H1 (cell line): ENCODE data around the gene GALNT6. TPM values are rescaled to one million over a fixed set of nuclear protein-coding genes. Genes with fewer than 3 reads are reported as not detected.

Experiments used
- CTCF ChIA-PET: fragments of 300-600 bp; sonication (Branson Sonifier 250); formaldehyde crosslinking; loops from one replicate; lab custom pipeline; 2021; ENCODE audit not compliant: partially characterized antibody; lab: Charles Lee
- POLR2A ChIA-PET: fragments of 300-600 bp; sonication (Branson Sonifier 250); formaldehyde crosslinking; loops from one replicate; lab custom pipeline; 2021; ENCODE audit warnings: inconsistent platforms; ENCODE audit not compliant: partially characterized antibody; lab: Charles Lee
- DNase-seq, 2 experiments: peaks; one replicate each; pipeline versions ENCODE4 v3.0.0 to v3.0.0-alpha.2; 2010 to 2022; ENCODE audit warnings: low spot score in 2 of 2, low read depth in 1 of 2, mixed read lengths in 1 of 2
- FAIRE-seq: peaks from 2 replicates; lab custom pipeline; 2011; peaks lifted over from hg19 to GRCh38; lab: Jason Lieb, UNC
- H2AFZ ChIP-seq: 2 replicates; pipeline ENCODE4 v1.8.1; 2012; ENCODE audit warnings: low read length, inconsistent platforms
- H2AK5ac ChIP-seq: 2 replicates; pipeline ENCODE4 v1.6.1; 2013; ENCODE audit warnings: low read depth, low read length
- H2BK120ac ChIP-seq: replicated peaks from 2 replicates; pipeline ENCODE3; 2013; ENCODE audit warnings: low read depth, low read length, inconsistent platforms
- H2BK12ac ChIP-seq: 2 replicates; pipeline ENCODE4 v1.6.1; 2013; ENCODE audit warnings: low read depth, low read length
- H2BK15ac ChIP-seq: 2 replicates; pipeline ENCODE4 v1.6.1; 2013; ENCODE audit warnings: low read length
- H2BK20ac ChIP-seq: 2 replicates; pipeline ENCODE4 v1.6.1; 2013; ENCODE audit warnings: low read length
- H2BK5ac ChIP-seq: 2 replicates; pipeline ENCODE4 v1.6.1; 2013; ENCODE audit warnings: low read depth, low read length
- H3K14ac ChIP-seq: 2 replicates; pipeline ENCODE4 v1.6.1; 2013; ENCODE audit warnings: inconsistent platforms; ENCODE audit not compliant: insufficient read length
- H3K18ac ChIP-seq: 2 replicates; pipeline ENCODE4 v1.6.1; 2013; ENCODE audit warnings: low read length; ENCODE audit errors: extremely low read depth
- H3K23ac ChIP-seq: 2 replicates; pipeline ENCODE4 v1.6.1; 2013; ENCODE audit warnings: inconsistent platforms; ENCODE audit not compliant: insufficient read length
- H3K23me2 ChIP-seq: 2 replicates; pipeline ENCODE4 v1.6.1; 2013; ENCODE audit warnings: low read depth, low read length
- H3K27ac ChIP-seq: 2 replicates; pipeline ENCODE4 v1.6.1; 2011; ENCODE audit warnings: low read depth, low read length, inconsistent platforms
- H3K27me3 ChIP-seq, 4 experiments: replicated peaks in 1 of 4; 1 replicate in 1 of 4; 2 replicates in 3 of 4; pipeline versions ENCODE4 v1.6.1 to v1.8.1; 2011 to 2013; ENCODE audit warnings: low read length in 3 of 4, mild to moderate bottlenecking in 3 of 4, inconsistent platforms in 2 of 4, mixed read lengths in 2 of 4, moderate library complexity in 1 of 4; ENCODE audit not compliant: control insufficient read depth in 3 of 4, insufficient read depth in 3 of 4; ENCODE audit errors: extremely low read depth in 1 of 4
- H3K36me3 ChIP-seq, 4 experiments: 2 replicates each; pipeline versions ENCODE4 v1.6.1 to v1.8.1; 2011 to 2013; ENCODE audit warnings: mild to moderate bottlenecking in 4 of 4, low read length in 3 of 4, moderate library complexity in 2 of 4, control low read depth in 1 of 4, inconsistent platforms in 1 of 4; ENCODE audit not compliant: insufficient read depth in 4 of 4, control insufficient read depth in 2 of 4
- H3K4ac ChIP-seq: replicated peaks from 2 replicates; pipeline ENCODE3; 2013; ENCODE audit warnings: low read length, low read depth, mixed read lengths, inconsistent platforms; ENCODE audit not compliant: insufficient read length
- H3K4me1 ChIP-seq, 4 experiments: replicated peaks in 1 of 4; 1 replicate in 1 of 4; 2 replicates in 3 of 4; pipeline versions ENCODE4 v1.6.1 to v1.8.1; 2011 to 2013; ENCODE audit warnings: low read length in 3 of 4, inconsistent platforms in 2 of 4, mixed read lengths in 1 of 4; ENCODE audit not compliant: insufficient read depth in 4 of 4, control insufficient read depth in 3 of 4
- H3K4me2 ChIP-seq, 2 experiments: 2 replicates each; pipeline versions ENCODE4 v1.6.1 to v1.8.1; 2011 to 2013; ENCODE audit warnings: low read depth in 2 of 2, low read length in 2 of 2, control low read depth in 1 of 2, inconsistent platforms in 1 of 2, mild to moderate bottlenecking in 1 of 2; ENCODE audit not compliant: insufficient read depth in 1 of 2
- H3K4me3 ChIP-seq, 4 experiments: fragments of 200-600, 300-600 bp in 1 of 4; sonication (generic), shearing (Covaris generic), sonication (Bioruptor Twin) in 1 of 4; 2 replicates each; pipeline versions ENCODE4 v1.5.1 to v1.8.1; 2011 to 2016; ENCODE audit warnings: low read length in 4 of 4, low read depth in 3 of 4, control low read depth in 2 of 4, inconsistent platforms in 2 of 4, mild to moderate bottlenecking in 2 of 4, mixed read lengths in 1 of 4, moderate library complexity in 1 of 4; ENCODE audit not compliant: insufficient read depth in 2 of 4; ENCODE audit errors: extremely low read depth in 1 of 4
- H3K56ac ChIP-seq: replicated peaks from 2 replicates; pipeline ENCODE3; 2013; ENCODE audit warnings: low read depth, mild to moderate bottlenecking, mixed read lengths, low read length, inconsistent platforms; ENCODE audit not compliant: insufficient read length
- H3K79me1 ChIP-seq: 2 replicates; pipeline ENCODE4 v1.6.1; 2013; ENCODE audit warnings: low read depth, low read length, control low read depth
- H3K79me2 ChIP-seq, 2 experiments: 2 replicates each; pipeline versions ENCODE4 v1.6.1 to v1.8.1; 2012 to 2013; ENCODE audit warnings: low read length in 2 of 2, mild to moderate bottlenecking in 2 of 2, inconsistent platforms in 1 of 2; ENCODE audit not compliant: insufficient read depth in 2 of 2, control insufficient read depth in 1 of 2
- H3K9ac ChIP-seq, 4 experiments: replicated peaks in 1 of 4; 1 replicate in 1 of 4; 2 replicates in 3 of 4; pipeline versions ENCODE4 v1.6.1 to v1.8.1; 2011 to 2013; ENCODE audit warnings: low read depth in 3 of 4, low read length in 3 of 4, control low read depth in 2 of 4, mild to moderate bottlenecking in 2 of 4, moderate library complexity in 2 of 4, inconsistent platforms in 1 of 4; ENCODE audit errors: extremely low read depth in 1 of 4
- H3K9me3 ChIP-seq, 2 experiments: 2 replicates each; pipeline versions ENCODE4 v1.6.1 to v1.8.1; 2012 to 2013; ENCODE audit warnings: mild to moderate bottlenecking in 2 of 2, moderate library complexity in 2 of 2, control low read depth in 1 of 2, inconsistent platforms in 1 of 2, low read depth in 1 of 2, low read length in 1 of 2, mixed read lengths in 1 of 2; ENCODE audit not compliant: insufficient read depth in 2 of 2
- H4K20me1 ChIP-seq, 2 experiments: replicated peaks in 1 of 2; 2 replicates each; pipeline versions ENCODE3 to v1.8.1; 2011 to 2013; ENCODE audit warnings: inconsistent platforms in 2 of 2, low read length in 2 of 2, mild to moderate bottlenecking in 1 of 2; ENCODE audit not compliant: insufficient read depth in 2 of 2, control insufficient read depth in 1 of 2
- H4K5ac ChIP-seq: 2 replicates; pipeline ENCODE4 v1.6.1; 2013; ENCODE audit warnings: low read length, low read depth, mixed read lengths, inconsistent platforms; ENCODE audit not compliant: insufficient read length
- H4K8ac ChIP-seq: 2 replicates; pipeline ENCODE4 v1.8.0; 2013; ENCODE audit warnings: mild to moderate bottlenecking, moderate library complexity, low read length, inconsistent platforms; ENCODE audit not compliant: insufficient read depth; ENCODE audit errors: extremely low read depth
- H4K91ac ChIP-seq: replicated peaks from 2 replicates; pipeline ENCODE3; 2013; ENCODE audit warnings: low read length, mixed read lengths, inconsistent platforms; ENCODE audit not compliant: insufficient read length
- CBX5 ChIP-seq: fragments of 300-800, 300-1000 bp; sonication (generic); IDR thresholded peaks from 2 replicates; pipeline ENCODE4 v1.7.1; 2016; ENCODE audit warnings: antibody characterized with exemption, low read length, low read depth
- CHD2 ChIP-seq: IDR thresholded peaks from 2 replicates; pipeline ENCODE4 v1.6.1; 2012; ENCODE audit warnings: low read length, improper control_type of control experiment
- E2F6 ChIP-seq: IDR thresholded peaks from 2 replicates; pipeline ENCODE4 v1.6.1; 2012; ENCODE audit warnings: inconsistent platforms
- FOSL1 ChIP-seq: IDR thresholded peaks from 2 replicates; pipeline ENCODE4 v1.6.1; 2011; ENCODE audit warnings: mild to moderate bottlenecking, low read depth, low read length, moderate library complexity; ENCODE audit not compliant: insufficient read depth
- GABPA ChIP-seq: IDR thresholded peaks from 2 replicates; pipeline ENCODE4 v1.6.1; 2011; ENCODE audit warnings: mild to moderate bottlenecking, low read length, moderate library complexity, borderline replicate concordance; ENCODE audit not compliant: insufficient read depth
- HDAC6 ChIP-seq: IDR thresholded peaks from one replicate; pipeline ENCODE4 v1.7.1; 2012; ENCODE audit warnings: low read depth, mild to moderate bottlenecking, inconsistent platforms, low read length, moderate library complexity
- KDM5A ChIP-seq: fragments of 200-600 bp; IDR thresholded peaks from 2 replicates; pipeline ENCODE4 v1.7.1; 2012; ENCODE audit warnings: mild to moderate bottlenecking, low read length, inconsistent platforms, mixed read lengths
- NANOG ChIP-seq: IDR thresholded peaks from 2 replicates; pipeline ENCODE4 v1.6.1; 2011; ENCODE audit warnings: low read length, low read depth, mild to moderate bottlenecking, inconsistent platforms; ENCODE audit not compliant: insufficient read depth, poor library complexity, severe bottlenecking
- POLR2AphosphoS5 ChIP-seq: IDR thresholded peaks from 2 replicates; pipeline ENCODE4 v1.6.1; 2011; ENCODE audit warnings: low read depth, low read length
- POU5F1 ChIP-seq: IDR thresholded peaks from 2 replicates; pipeline ENCODE4 v1.6.1; 2011; ENCODE audit warnings: low read depth, mild to moderate bottlenecking, low read length, moderate library complexity
- RAD21 ChIP-seq, 2 experiments: IDR thresholded peaks in 1 of 2; conservative IDR thresholded peaks in 1 of 2; 2 replicates each; pipeline ENCODE4 v1.6.1; 2011; ENCODE audit warnings: low read depth in 2 of 2, low read length in 2 of 2, improper control_type of control experiment in 1 of 2, inconsistent platforms in 1 of 2, mild to moderate bottlenecking in 1 of 2, moderate library complexity in 1 of 2
- SP1 ChIP-seq: IDR thresholded peaks from 2 replicates; pipeline ENCODE4 v1.6.1; 2011; ENCODE audit warnings: low read depth, low read length
- SUZ12 ChIP-seq: fragments of 200-600 bp; sonication (generic); IDR thresholded peaks from 2 replicates; pipeline ENCODE4 v1.6.1; 2012; ENCODE audit warnings: mild to moderate bottlenecking, inconsistent platforms, low read length, moderate library complexity, mixed read lengths
- TCF12 ChIP-seq: IDR thresholded peaks from 2 replicates; pipeline ENCODE4 v1.6.1; 2011; ENCODE audit warnings: low read depth, mild to moderate bottlenecking, low read length
- WGBS, 2 experiments: shearing (Covaris generic) in 1 of 2; methylation state at CpG; one replicate each; pipeline versions ENCODE4 v1.1.6 to v1.1.7; 2013 to 2015; ENCODE audit warnings: low lambda C conversion rate in 2 of 2, mixed read lengths in 2 of 2, inconsistent platforms in 1 of 2, low coverage in 1 of 2, missing lambda C conversion rate in 1 of 2; ENCODE audit not compliant: insufficient replicate concordance in 2 of 2, insufficient coverage in 1 of 2, insufficient read length in 1 of 2; ENCODE audit errors: extremely low coverage in 1 of 2, missing lambda C conversion rate in 1 of 2; 5-methylcytosine and 5-hydroxymethylcytosine counted together
- polyA plus RNA-seq, 7 experiments: library from polyadenylated mRNA; depleted of rRNA in 3 of 7; stranded (reverse) in 5 of 7; unstranded in 2 of 7; fragments of >200 nt in 5 of 7; fragments of 200-250 nt in 2 of 7; gene quantifications; 1 replicate in 5 of 7; 2 replicates in 1 of 7; 4 replicates in 1 of 7; pipeline versions ENCODE4 v1.2.1 to v1.2.3, GENCODE V29; 2011 to 2013; ENCODE audit warnings: missing spikeins in 2 of 7, mixed read lengths in 2 of 7
- total RNA-seq: library from RNA; stranded (reverse); fragmentation: NEBNext Ultra II Directional; extraction: Animal tissue kit (Norgen Biotek cat#: 25700); gene quantifications from 2 replicates; pipeline ENCODE4 v1.2.1, GENCODE V29; 2021

Gene GALNT6
- total and polyA plus RNA-seq, 2 of the 8 experiments (the other 6 are each of a cell fraction or from before 2014, with no cell fraction given): 5.8 to 10.7 TPM

DNA sequence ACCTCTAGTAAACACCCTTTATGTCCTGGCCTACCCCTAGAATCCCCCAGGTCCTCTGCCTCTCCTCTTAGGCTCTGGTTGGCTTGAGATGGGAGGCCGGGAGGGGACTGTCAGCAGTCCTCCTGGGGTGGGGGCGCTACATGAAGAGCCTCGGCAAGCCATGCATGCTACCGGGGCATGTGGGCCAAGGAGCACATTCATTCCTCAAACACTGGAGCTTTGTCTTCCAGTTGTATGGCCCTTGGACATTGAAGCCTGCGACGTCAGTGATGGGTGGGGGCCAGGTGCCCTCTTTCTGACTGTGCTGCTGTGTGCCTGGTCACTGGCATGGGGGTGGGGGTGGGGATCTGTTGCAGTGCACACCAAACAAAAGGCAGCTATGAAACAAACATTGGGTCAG lies 28.9 kb downstream of the GALNT6 start:
- Histone ChIP-seq H3K4ac (no peak overlapping the region), H2BK5ac (no peak overlapping the region), H3K4me3 (no peak overlapping the region), H4K8ac (no peak overlapping the region), H4K5ac (no peak overlapping the region), H2BK120ac (no peak overlapping the region), H3K14ac (no peak overlapping the region), H3K56ac (no peak overlapping the region), H3K9ac (no peak overlapping the region), H3K4me1 (no peaks in the 10 kb centered on the region; a peak in 1 of 7 replicates), H3K23ac (no peak overlapping the region), H3K27ac (no peak overlapping the region), H4K20me1 (no peaks in the 10 kb centered on the region), H4K91ac (no peak overlapping the region), H2AFZ (no peak overlapping the region), H2BK12ac (no peak overlapping the region), H3K36me3 (peaks cover 0 to 17% (median 3%) of the 10 kb centered on the region in 4 experiments; a peak in 4 of 8 replicates), H3K27me3 (no peaks in the 10 kb centered on the region), H2BK20ac (no peak overlapping the region), H3K79me2 (no peaks in the 10 kb centered on the region), H2AK5ac (no peak overlapping the region), H3K18ac (no peak overlapping the region), H3K4me2 (no peak overlapping the region), H3K79me1 (no peaks in the 10 kb centered on the region), H2BK15ac (no peak overlapping the region), H3K9me3 (no peaks in the 10 kb centered on the region), H3K23me2 (no peaks in the 10 kb centered on the region)
- ChIA-PET POLR2A (interaction anchor here (1.3 kb wide), 1 partner anchor 9 kb away, joined by 3 read pairs; no protein-coding TSS in a partner anchor), CTCF (interaction anchor here (0.6 to 4.4 kb wide), 5 partner anchors 9 to 96 kb away, joined by 3 to 44 read pairs (median 3); no protein-coding TSS in a partner anchor)
- WGBS, 2 experiments: 97% methylated on average over 6 of the region's 6 CpGs; no CpG with 5 or more reads in 1 of the 2 experiments
- FAIRE-seq: no peak
- DNase-seq: no peak
- TF ChIP-seq CBX5 (no peak), SUZ12 (no peak), POLR2AphosphoS5 (no peak), SP1 (no peak), NANOG (no peak), E2F6 (no peak), POU5F1 (no peak), HDAC6 (no peak), RAD21 (IDR thresholded peaks at IDR 0.05 in 1 of 2, conservative IDR thresholded peaks at IDR 0.05 in 1 of 2; ENCODE audit: low read depth in 2 of 2, low read length in 2 of 2) (no peak), TCF12 (no peak), CHD2 (no peak), KDM5A (no peak), GABPA (no peak), FOSL1 (no peak)
